Upper lobe of left lung (tissue), 6 donors: ENCODE data around the gene CEP104. TPM values are rescaled to one million over a fixed set of nuclear protein-coding genes. Genes with fewer than 3 reads are reported as not detected.

ENCODE experiments used
- ATAC-seq, 2 donors: fragments of 200-7000 bp; cut with Tn5 transposase; one replicate each; pipeline ENCODE4 v1.9.1; 2022; ENCODE audit warnings: mild to moderate bottlenecking in 2 of 2, moderate library complexity in 2 of 2; ENCODE audit not compliant: low FRiP score in 2 of 2
- DNase-seq, 2 donors: peaks; one replicate each; pipeline ENCODE4 v3.0.0-alpha.2; 2019 to 2020
- H3K27ac ChIP-seq, 4 donors: fragments of 200-600 bp; sonication (generic); one replicate each; pipeline ENCODE4 v1.5.1; 2016 to 2019
- H3K27me3 ChIP-seq, 4 donors: fragments of 200-600 bp; sonication (generic); one replicate each; pipeline ENCODE4 v1.5.1; 2017 to 2019
- H3K36me3 ChIP-seq, 4 donors: fragments of 200-600 bp; sonication (generic); one replicate each; pipeline ENCODE4 v1.5.1; 2016 to 2019
- H3K4me1 ChIP-seq, 4 donors: fragments of 200-600 bp; sonication (generic); one replicate each; pipeline ENCODE4 v1.5.1; 2018 to 2019
- H3K4me3 ChIP-seq, 4 donors: fragments of 200-600 bp; sonication (generic); one replicate each; pipeline ENCODE4 v1.5.1; 2017 to 2019; ENCODE audit warnings: mild to moderate bottlenecking in 2 of 4, moderate library complexity in 1 of 4
- H3K9me3 ChIP-seq, 4 donors: fragments of 200-600 bp; sonication (generic); one replicate each; pipeline ENCODE4 v1.5.1; 2018 to 2019
- CTCF ChIP-seq, 6 experiments: fragments of 450-650 bp in 4 of 6; fragments of 200-600 bp in 2 of 6; sonication (generic) in 2 of 6; IDR thresholded peaks; one replicate each; pipeline ENCODE4 v1.5.1; 2016 to 2019; ENCODE audit warnings: antibody characterized with exemption in 6 of 6
- EP300 ChIP-seq, 4 donors: sonication (generic); formaldehyde crosslinking; IDR thresholded peaks; one replicate each; pipeline ENCODE4 v1.5.1; 2017; ENCODE audit warnings: antibody characterized with exemption in 4 of 4, control low read depth in 2 of 4
- POLR2A ChIP-seq, 4 donors: fragments of 450-650 bp; IDR thresholded peaks; one replicate each; pipeline ENCODE4 v1.5.1; 2016 to 2017; ENCODE audit warnings: antibody characterized with exemption in 4 of 4, mild to moderate bottlenecking in 2 of 4
- POLR2AphosphoS5 ChIP-seq, 2 donors: sonication (generic); formaldehyde crosslinking; IDR thresholded peaks; one replicate each; pipeline ENCODE4 v1.5.1; 2017; ENCODE audit warnings: antibody characterized with exemption in 2 of 2
- WGBS, 2 donors: methylation state at CpG; one replicate each; pipeline ENCODE4 v1.1.5; 2017 to 2018; 5-methylcytosine and 5-hydroxymethylcytosine counted together
- total RNA-seq, 6 donors: library from RNA; depleted of rRNA in 4 of 6; stranded (reverse); fragments of >200 nt in 4 of 6; gene quantifications; one replicate each; pipeline versions ENCODE4 v1.1.0 to v1.2.1, GENCODE V29; 2016 to 2021
- donor health status: DM: no; HTN: no; CAD: no; lungs with moderate emphysema.
- donor health status: DM: no; HTN: yes; CAD: no; lungs with severe emphysema.

CEP104 gene
- 100 to 1,000 TPM in 1 of 6 donors, 10 to 100 TPM in 5; 37.7 to 118 (median 53.6) TPM for total RNA-seq

GRCh38 chr1:3856923-3857790 lies at the start of gene CEP104, which contains the start of gene DFFB:
Gene CEP104, minus strand, starts transcription at chr1:3857211. Its CDS starts 4,804 bp downstream, at chr1:3852407.
Gene DFFB, plus strand, starts transcription at chr1:3857476. Its CDS starts 128 bp downstream, at chr1:3857604.
- Histone ChIP-seq H3K27ac (peak within 1 kb of the TSS; percentile 72 to 91 (median 82)), H3K4me1 (peaks cover 18 to 41% (median 21%) of the 10 kb centered on the region in 4 donors), H3K27me3 (no peaks in the 10 kb centered on the region), H3K9me3 (no peaks in the 10 kb centered on the region), H3K4me3 (peak within 1 kb of the TSS; percentile 72 to 100 (median 90)), H3K36me3 (no peaks in the 10 kb centered on the region)
- ATAC-seq (peak; percentile 97), DNase-seq (peak; percentile 98 to 99)
- 0 to 10% methylated on average over 4 to 27 of the region's 73 CpGs for WGBS, 2 donors
- TF ChIP-seq POLR2A (IDR thresholded peaks at IDR 0.05) (peak in 2 of 4 donors; percentile 58 to 88), POLR2AphosphoS5 (IDR thresholded peaks at IDR 0.05) (peak; percentile 73 to 81), EP300 (IDR thresholded peaks at IDR 0.05) (no peak), CTCF (IDR thresholded peaks at IDR 0.05) (peak in 4 of 6 experiments; percentile 15 to 80 (median 56))

- no peaks in the 10 kb centered on the region for H3K9me3 ChIP-seq
- 88 to 94% methylated on average over 6 to 11 of the region's 11 CpGs for WGBS, 2 donors
These were observed 49.6 kb upstream of the CEP104 start for GRCh38 chr1:3906672-3907020.

DNA sequence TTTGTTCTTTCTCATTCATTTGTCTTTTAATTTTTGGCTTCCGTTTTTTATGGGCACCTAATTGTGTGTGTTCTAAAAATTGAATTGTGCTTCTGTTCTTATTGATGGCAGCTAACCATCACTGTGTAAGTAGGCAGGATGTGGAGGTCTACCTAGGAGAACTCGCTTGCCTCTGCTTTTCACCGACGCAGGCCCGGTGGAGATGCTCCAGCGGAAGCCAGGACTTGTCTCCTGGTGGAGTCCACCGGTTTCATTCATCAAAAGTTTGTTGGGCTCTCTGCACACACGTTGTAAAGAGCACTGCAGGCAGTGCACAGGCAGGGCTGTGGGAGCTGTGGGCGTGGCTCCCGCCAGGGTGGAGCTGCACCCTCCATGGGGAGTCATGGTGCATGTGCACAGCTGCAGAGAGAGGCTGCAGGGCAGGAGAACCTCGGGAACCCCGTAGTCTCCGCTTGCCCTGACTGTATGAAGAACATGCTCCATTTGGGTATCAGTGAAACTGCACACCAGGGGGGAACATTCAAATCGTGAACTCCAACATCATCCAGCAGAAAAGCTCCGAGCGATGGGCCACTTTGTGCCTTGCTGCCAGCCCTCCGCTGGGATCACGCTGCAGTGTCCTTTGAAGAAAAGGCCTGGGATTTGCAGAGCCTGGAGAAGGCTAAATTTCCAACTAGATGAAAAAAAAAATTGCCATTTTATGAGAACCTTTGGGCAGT lies 49.1 kb upstream of the CEP104 start:
- H3K27me3 ChIP-seq = peaks cover 0 to 4% (median 0%) of the 10 kb centered on the region in 4 donors
- no peak for ATAC-seq
- H3K27ac ChIP-seq = no peak overlapping the region
- no peaks in the 10 kb centered on the region for H3K9me3 ChIP-seq
- H3K4me3 ChIP-seq = no peak overlapping the region
- H3K4me1 ChIP-seq = peaks cover 5 to 9% (median 7%) of the 10 kb centered on the region in 4 donors
- no peaks in the 10 kb centered on the region for H3K36me3 ChIP-seq
- WGBS, 2 donors = 80 to 90% methylated on average over 14 to 18 of the region's 18 CpGs
- DNase-seq = peak in 1 of 2 donors; percentile 62
- TF ChIP-seq POLR2A (IDR thresholded peaks at IDR 0.05) = no peak
- TF ChIP-seq CTCF (IDR thresholded peaks at IDR 0.05) = no peak
- no peak for TF ChIP-seq EP300 (IDR thresholded peaks at IDR 0.05)

More at GRCh38 chr1:3906672-3907020, 49.6 kb upstream of the CEP104 start:
- H3K27me3 ChIP-seq = peaks cover 0 to 6% (median 0%) of the 10 kb centered on the region in 4 donors
- no peaks in the 10 kb centered on the region for H3K36me3 ChIP-seq
- peaks cover under 1 to 8% (median 3%) of the 10 kb centered on the region in 4 donors for H3K4me1 ChIP-seq
- no peak overlapping the region for H3K4me3 ChIP-seq
- H3K27ac ChIP-seq = no peak overlapping the region
- DNase-seq (no peak), ATAC-seq (no peak)
- TF ChIP-seq EP300 (IDR thresholded peaks at IDR 0.05) (no peak), POLR2AphosphoS5 (IDR thresholded peaks at IDR 0.05) (no peak), POLR2A (IDR thresholded peaks at IDR 0.05) (no peak), CTCF (IDR thresholded peaks at IDR 0.05) (no peak)

DNA sequence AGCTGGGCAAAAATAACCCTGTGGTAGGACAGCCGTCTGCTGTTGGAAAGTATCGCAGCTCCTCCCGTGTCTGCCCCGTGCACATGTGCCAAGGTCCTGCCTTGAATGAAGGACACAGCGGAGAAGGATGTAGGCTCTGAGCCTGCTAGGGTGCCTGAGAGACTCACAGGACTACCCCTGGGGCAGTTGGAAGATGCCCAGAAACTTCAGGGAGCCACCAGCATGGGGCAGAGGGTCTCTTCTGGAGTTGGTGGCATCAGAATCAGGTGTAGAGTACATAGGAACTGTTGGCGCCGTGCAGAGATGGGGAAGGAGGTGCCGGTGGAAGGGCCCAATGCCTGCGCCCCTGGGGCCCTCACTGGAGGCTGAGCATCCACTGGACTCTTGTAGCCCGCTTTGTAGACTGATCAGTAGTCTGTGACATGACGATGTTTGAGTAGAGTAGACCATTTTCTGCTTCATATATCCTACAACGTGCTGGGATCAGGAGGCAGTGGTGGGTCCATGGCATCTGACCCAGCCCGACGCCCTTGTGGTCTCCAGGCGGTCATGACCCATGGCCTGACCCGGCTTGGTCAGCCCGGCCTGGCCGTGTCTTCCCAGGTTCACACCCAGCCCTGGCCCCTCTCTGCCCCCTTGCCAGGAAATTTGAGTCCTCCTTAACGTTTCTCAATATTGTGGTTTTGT lies 48.4 kb upstream of the CEP104 start:
- H3K27ac ChIP-seq = no peak overlapping the region
- no peaks in the 10 kb centered on the region for H3K36me3 ChIP-seq
- 83 to 90% methylated on average over 17 to 19 of the region's 19 CpGs for WGBS, 2 donors
- no peak for DNase-seq
- no peaks in the 10 kb centered on the region for H3K9me3 ChIP-seq
- no peak overlapping the region for H3K4me3 ChIP-seq
- ATAC-seq = no peak
- TF ChIP-seq CTCF (IDR thresholded peaks at IDR 0.05) (no peak), EP300 (IDR thresholded peaks at IDR 0.05) (no peak), POLR2AphosphoS5 (IDR thresholded peaks at IDR 0.05) (no peak), POLR2A (IDR thresholded peaks at IDR 0.05) (no peak)
- peaks cover 3 to 5% (median 4%) of the 10 kb centered on the region in 4 donors for H3K4me1 ChIP-seq
- H3K27me3 ChIP-seq = no peaks in the 10 kb centered on the region
